NCI-H187 (cell line): ENCODE results near the gene KDF1.
"Not testable (repeated sequence)": the region's sequence is repeated elsewhere in the genome, so short reads cannot be mapped to it uniquely, and the experiment has no call there.

ENCODE experiments used
- DNase-seq, 2 experiments: peaks; one replicate each; lab custom pipeline; 2025; lab: John Stamatoyannopoulos, UW

The KDF1 gene

GRCh38 chr1:26956321-26956720 lies 3.9 kb downstream of the KDF1 start:
- no peak for DNase-seq

GRCh38 chr1:26953374-26953773 lies 6.9 kb downstream of the KDF1 start:
- DNase-seq = no peak

GRCh38 chr1:26951821-26952497 lies 8.3 kb downstream of the KDF1 start:
- no peak for DNase-seq

GRCh38 chr1:26951216-26951615 lies 9.1 kb downstream of the KDF1 start:
- DNase-seq = no peak

GRCh38 chr1:26950602-26951001 lies 9.7 kb downstream of the KDF1 start:
- DNase-seq = no peak

- DNase-seq = no peak
These were observed 10.3 kb downstream of the KDF1 start for GRCh38 chr1:26949926-26950319.

GRCh38 chr1:26949266-26949925 lies 10.9 kb downstream of the KDF1 start:
- no peak for DNase-seq

GRCh38 chr1:26948725-26949057 lies 11.6 kb downstream of the KDF1 start:
- not testable (repeated sequence) for DNase-seq

- DNase-seq = no peak
These were observed 14.0 kb downstream of the KDF1 start for GRCh38 chr1:26946270-26946669.

- no peak for DNase-seq
These were observed 14.5 kb downstream of the KDF1 start for GRCh38 chr1:26945728-26946127.

- DNase-seq = no peak
These were observed 15.1 kb downstream of the KDF1 start for GRCh38 chr1:26945138-26945537.

- DNase-seq = no peak
These were observed 17.6 kb downstream of the KDF1 start for GRCh38 chr1:26942656-26943055.

- no peak for DNase-seq
These were observed 19.0 kb downstream of the KDF1 start for GRCh38 chr1:26941311-26941710.

- no peak for DNase-seq
These were observed 21.6 kb downstream of the KDF1 start for GRCh38 chr1:26938659-26939025.

GRCh38 chr1:26938004-26938658 lies 22.1 kb downstream of the KDF1 start:
- DNase-seq = no peak

- no peak for DNase-seq
These were observed 23.4 kb downstream of the KDF1 start for GRCh38 chr1:26936823-26937222.

GRCh38 chr1:26932531-26932930 lies 27.7 kb downstream of the KDF1 start:
- DNase-seq = no peak

- DNase-seq = no peak
These were observed 36.6 kb downstream of the KDF1 start for GRCh38 chr1:26923711-26924110.

- no peak for DNase-seq
These were observed 37.4 kb downstream of the KDF1 start for GRCh38 chr1:26922901-26923300.

- no peak for DNase-seq
These were observed 37.9 kb downstream of the KDF1 start for GRCh38 chr1:26922431-26922729.

- peak; percentile 89 to 95 for DNase-seq
These were observed 38.5 kb downstream of the KDF1 start, which contains the start of gene NUDC for GRCh38 chr1:26921540-26922430. Gene NUDC (plus strand): TSS chr1:26921743. CDS start chr1:26921849, 106 bp downstream.

- DNase-seq = no peak
These were observed 39.1 kb downstream of the KDF1 start for GRCh38 chr1:26921126-26921539.
